Thyroid gland (tissue), 4 donors: Measurements from ENCODE around the gene EHBP1L1.

ENCODE experiments used
- CTCF ChIP-seq, 6 experiments: fragments of 200-600 bp in 3 of 6; fragments of 450-650 bp in 3 of 6; sonication (generic) in 3 of 6; IDR thresholded peaks; one replicate each; pipeline ENCODE4 v1.5.1; 2016 to 2019; ENCODE audit warnings: antibody characterized with exemption in 6 of 6, mild to moderate bottlenecking in 2 of 6, inconsistent platforms in 1 of 6, moderate library complexity in 1 of 6
- POLR2A ChIP-seq, 2 donors: fragments of 450-650 bp; IDR thresholded peaks; one replicate each; pipeline ENCODE4 v1.6.1; 2017; ENCODE audit warnings: antibody characterized with exemption in 2 of 2, mild to moderate bottlenecking in 2 of 2, moderate library complexity in 1 of 2

- TF ChIP-seq POLR2A (IDR thresholded peaks at IDR 0.05) = no peak
- TF ChIP-seq CTCF (IDR thresholded peaks at IDR 0.05) = no peak
These were observed 8.9 kb downstream of the EHBP1L1 start for GRCh38 chr11:65584723-65585171.
